Non-pigmented ciliary epithelial cell (primary cell): ENCODE measurements around the gene NEMP2.

ENCODE experiments used
- DNase-seq: peaks from one replicate; pipeline ENCODE4 v3.0.0-alpha.2; 2010; ENCODE audit warnings: low read depth

NEMP2 gene

GRCh38 chr2:190534310-190535120 lies at the start of gene NEMP2:
NEMP2 (minus strand) TSS chr2:190534722; CDS start chr2:190534655, 67 bp downstream.
- no peak for DNase-seq

- DNase-seq = no peak
These were observed 49.2 kb upstream of the NEMP2 start for GRCh38 chr2:190583507-190584337.

GRCh38 chr2:190582736-190583506 lies 48.4 kb upstream of the NEMP2 start:
- DNase-seq = no peak

GRCh38 chr2:190582019-190582418 lies 47.5 kb upstream of the NEMP2 start:
- no peak for DNase-seq

- no peak for DNase-seq
These were observed 45.7 kb upstream of the NEMP2 start for GRCh38 chr2:190579915-190580846.

- no peak for DNase-seq
These were observed 44.5 kb upstream of the NEMP2 start for GRCh38 chr2:190579058-190579410.

- DNase-seq = no peak
These were observed 43.9 kb upstream of the NEMP2 start for GRCh38 chr2:190578158-190579057.

- DNase-seq = no peak
These were observed 42.1 kb upstream of the NEMP2 start for GRCh38 chr2:190576573-190576972.

- no peak for DNase-seq
These were observed 40.7 kb upstream of the NEMP2 start for GRCh38 chr2:190575263-190575662.

GRCh38 chr2:190574169-190574568 lies 39.6 kb upstream of the NEMP2 start:
- no peak for DNase-seq

GRCh38 chr2:190572246-190572645 lies 37.7 kb upstream of the NEMP2 start:
- DNase-seq = no peak

GRCh38 chr2:190571686-190572085 lies 37.2 kb upstream of the NEMP2 start:
- no peak for DNase-seq

GRCh38 chr2:190570871-190571270 lies 36.3 kb upstream of the NEMP2 start:
- DNase-seq = no peak

GRCh38 chr2:190569994-190570755 lies 35.7 kb upstream of the NEMP2 start:
- DNase-seq = no peak

- DNase-seq = no peak
These were observed 30.3 kb upstream of the NEMP2 start for GRCh38 chr2:190564838-190565237.

- DNase-seq = no peak
These were observed 29.1 kb upstream of the NEMP2 start for GRCh38 chr2:190563646-190564045.

GRCh38 chr2:190563109-190563508 lies 28.6 kb upstream of the NEMP2 start:
- DNase-seq = no peak

- DNase-seq = no peak
These were observed 27.6 kb upstream of the NEMP2 start for GRCh38 chr2:190562121-190562520.

- DNase-seq = no peak
These were observed 26.6 kb upstream of the NEMP2 start for GRCh38 chr2:190561094-190561493.
